ENCODE results near the gene CAPRIN1.

The CAPRIN1 gene

GRCh38 chr11:34098813-34099212, 47.3 kb downstream of the CAPRIN1 start:
- Histone ChIP-seq H4K20me1 (ENCODE audit: insufficient read depth, low read length) (no peaks in the 10 kb centered on the region), H3K9me3 (ENCODE audit: insufficient read depth, low read length) (no peaks in the 10 kb centered on the region), H3K4me1 (ENCODE audit: low read length) (peaks cover under 1% of the 10 kb centered on the region; the same call in 1 of the 2 replicates), H3K79me2 (ENCODE audit: low read length) (peaks cover 12% of the 10 kb centered on the region; the same call in 1 of the 2 replicates), H3K27me3 (ENCODE audit: low read depth, low read length) (no peaks in the 10 kb centered on the region), H3K4me2 (ENCODE audit: low read length) (no peak overlapping the region), H3K27ac (ENCODE audit: low read length) (no peak overlapping the region), H3K36me3 (replicated peaks; ENCODE audit: low read depth, low read length) (peaks cover 67% of the 10 kb centered on the region), H3K4me3 (ENCODE audit: low read length) (no peak overlapping the region), H2AFZ (ENCODE audit: low read depth, low read length) (no peak overlapping the region), H3K9ac (ENCODE audit: low read length) (no peak overlapping the region)
- TF ChIP-seq EZH2phosphoT487 (IDR thresholded peaks at IDR 0.05; ENCODE audit: low read depth) (no peak), CTCF (IDR thresholded peaks at IDR 0.05; ENCODE audit: low read depth, low read length) (no peak)

DNA sequence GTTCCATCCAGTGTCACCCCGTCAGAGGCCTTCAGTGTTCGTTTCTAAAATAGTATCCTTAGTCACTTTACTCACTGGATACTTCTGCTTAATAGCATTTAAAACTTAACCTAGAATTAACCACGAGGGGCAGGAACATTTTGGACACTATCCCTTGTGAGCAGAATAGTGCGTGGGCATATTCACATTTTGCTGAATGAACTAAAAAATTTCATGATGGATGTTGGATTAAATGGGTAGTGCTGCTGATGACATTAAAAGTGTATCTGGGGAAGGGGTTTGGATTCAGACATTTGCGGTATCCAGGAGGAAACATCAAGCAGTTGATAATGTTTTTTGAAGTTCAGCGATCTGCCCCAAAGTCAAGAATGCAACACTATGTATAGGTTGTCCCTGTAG, 53.1 kb downstream of the CAPRIN1 start:
- Histone ChIP-seq H3K27ac (ENCODE audit: low read length) (peak overlapping the region; percentile 84), H4K20me1 (ENCODE audit: insufficient read depth, low read length) (no peaks in the 10 kb centered on the region), H2AFZ (ENCODE audit: low read depth, low read length) (no peak overlapping the region), H3K9ac (ENCODE audit: low read length) (peak overlapping the region; percentile 94), H3K79me2 (ENCODE audit: low read length) (peaks cover 43% of the 10 kb centered on the region), H3K9me3 (ENCODE audit: insufficient read depth, low read length) (no peaks in the 10 kb centered on the region), H3K4me2 (ENCODE audit: low read length) (peak overlapping the region; percentile 86), H3K27me3 (ENCODE audit: low read depth, low read length) (no peaks in the 10 kb centered on the region), H3K4me1 (ENCODE audit: low read length) (peaks cover 21% of the 10 kb centered on the region), H3K36me3 (replicated peaks; ENCODE audit: low read depth, low read length) (peaks cover 44% of the 10 kb centered on the region), H3K4me3 (ENCODE audit: low read length) (peak overlapping the region; percentile 93)
- TF ChIP-seq EZH2phosphoT487 (IDR thresholded peaks at IDR 0.05; ENCODE audit: low read depth) = no peak
- TF ChIP-seq CTCF (IDR thresholded peaks at IDR 0.05; ENCODE audit: low read depth, low read length) = no peak

DNA sequence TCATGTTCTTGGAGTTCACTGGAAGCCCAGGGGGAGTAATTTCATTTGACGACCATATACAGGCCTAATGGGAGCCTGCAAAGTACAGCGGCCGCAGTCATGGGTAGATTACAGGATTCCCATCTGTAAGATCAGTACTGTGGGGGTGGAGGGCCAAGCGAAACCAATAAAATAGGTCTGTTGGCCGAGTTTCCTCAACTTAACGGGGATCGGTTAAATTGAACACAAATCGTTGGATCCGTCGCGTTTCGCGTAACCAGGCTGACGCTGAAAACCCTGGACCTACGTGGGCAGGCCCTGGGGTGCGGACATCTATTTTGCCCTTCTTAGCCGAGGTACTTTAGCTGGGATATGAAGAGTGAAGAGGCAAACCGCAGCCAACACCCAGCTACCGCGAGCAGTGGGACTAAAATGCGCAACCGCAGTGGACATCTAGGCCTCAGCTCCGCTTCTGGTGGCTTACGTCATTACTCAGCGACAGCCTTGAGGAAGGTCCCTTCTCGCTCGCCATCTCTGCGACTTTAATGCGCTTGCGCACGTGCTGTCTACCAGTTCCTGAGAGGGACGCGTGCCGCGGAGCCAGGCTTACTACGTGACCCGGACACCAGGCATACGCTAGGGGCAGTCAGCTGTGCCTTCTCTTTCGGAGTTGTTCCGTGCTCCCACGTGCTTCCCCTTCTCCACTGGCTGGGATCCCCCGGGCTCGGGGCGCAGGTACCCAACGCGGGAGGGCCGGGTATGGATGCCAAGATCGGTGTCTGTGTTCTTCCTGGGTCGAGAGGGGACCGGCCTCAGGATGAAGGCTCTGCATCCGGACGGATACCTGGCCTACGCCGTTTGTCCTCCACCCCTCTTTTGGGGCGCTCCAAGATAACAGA, 53.8 kb downstream of the CAPRIN1 start, which contains the start of gene NAT10:
Gene NAT10, plus strand, starts transcription at position 551 of the 878 bp plus-strand sequence. CDS start 2,597 bp downstream, outside the sequence.
- Histone ChIP-seq H3K9ac (ENCODE audit: low read length) (peak within 1 kb of the TSS; percentile 94), H3K27ac (ENCODE audit: low read length) (peak within 1 kb of the TSS; percentile 84), H3K4me2 (ENCODE audit: low read length) (peak within 1 kb of the TSS; percentile 92), H3K27me3 (ENCODE audit: low read depth, low read length) (no peaks in the 10 kb centered on the region), H3K9me3 (ENCODE audit: insufficient read depth, low read length) (no peaks in the 10 kb centered on the region), H3K36me3 (replicated peaks; ENCODE audit: low read depth, low read length) (peaks cover 45% of the 10 kb centered on the region), H3K79me2 (ENCODE audit: low read length) (peaks cover 49% of the 10 kb centered on the region), H3K4me3 (ENCODE audit: low read length) (peak within 1 kb of the TSS; percentile 93), H4K20me1 (ENCODE audit: insufficient read depth, low read length) (no peaks in the 10 kb centered on the region), H3K4me1 (ENCODE audit: low read length) (peaks cover 21% of the 10 kb centered on the region), H2AFZ (ENCODE audit: low read depth, low read length) (peak within 1 kb of the TSS; percentile 58)
- TF ChIP-seq EZH2phosphoT487 (IDR thresholded peaks at IDR 0.05; ENCODE audit: low read depth) (no peak), CTCF (IDR thresholded peaks at IDR 0.05; ENCODE audit: low read depth, low read length) (0 out of 2 replicates have a peak, but pooled peaks have one; percentile 3)

- Histone ChIP-seq H3K9me3 (ENCODE audit: insufficient read depth, low read length) (no peaks in the 10 kb centered on the region), H3K36me3 (replicated peaks; ENCODE audit: low read depth, low read length) (peaks cover 47% of the 10 kb centered on the region), H3K4me1 (ENCODE audit: low read length) (peaks cover 21% of the 10 kb centered on the region), H3K27ac (ENCODE audit: low read length) (peak overlapping the region; percentile 84), H3K79me2 (ENCODE audit: low read length) (peaks cover 50% of the 10 kb centered on the region), H2AFZ (ENCODE audit: low read depth, low read length) (peak overlapping the region; percentile 57), H3K27me3 (ENCODE audit: low read depth, low read length) (no peaks in the 10 kb centered on the region), H3K4me3 (ENCODE audit: low read length) (peak overlapping the region; percentile 93), H3K9ac (ENCODE audit: low read length) (peak overlapping the region; percentile 94), H3K4me2 (ENCODE audit: low read length) (peak overlapping the region; percentile 92), H4K20me1 (ENCODE audit: insufficient read depth, low read length) (no peaks in the 10 kb centered on the region)
- TF ChIP-seq CTCF (IDR thresholded peaks at IDR 0.05; ENCODE audit: low read depth, low read length) (no peak), EZH2phosphoT487 (IDR thresholded peaks at IDR 0.05; ENCODE audit: low read depth) (no peak)
Measured at GRCh38 chr11:34105957-34106504, 54.5 kb downstream of the CAPRIN1 start.

All from OCI-LY3 (cell line).